ENCODE measurements around the gene CAPZB.

- TF ChIP-seq POLR2AphosphoS5 (IDR thresholded peaks at IDR 0.05) (no peak), CTCF (IDR thresholded peaks at IDR 0.05) (no peak), POLR2A (IDR thresholded peaks at IDR 0.05) (no peak)
Observed at GRCh38 chr1:19420606-19421005, 64.7 kb downstream of the CAPZB start.

Measured in breast epithelium (tissue), 3 donors.